Duodenal mucosa (tissue), 2 donors: ENCODE results near the gene TMEM161A.
"Not testable (repeated sequence)": the region's sequence is repeated elsewhere in the genome, so short reads cannot be mapped to it uniquely, and the experiment has no call there.

Experiments used
- H3K27ac ChIP-seq: one replicate; pipeline ENCODE4 v1.7.0; 2013; ENCODE audit warnings: low read depth, low read length
- H3K27me3 ChIP-seq, 2 donors: one replicate each; pipeline ENCODE4 v1.7.0; 2013; ENCODE audit warnings: low read length in 2 of 2, control low read depth in 1 of 2; ENCODE audit not compliant: insufficient read depth in 2 of 2, control insufficient read depth in 1 of 2
- H3K36me3 ChIP-seq, 2 donors: one replicate each; pipeline ENCODE4 v1.7.0; 2013; ENCODE audit warnings: low read length in 2 of 2, control low read depth in 1 of 2; ENCODE audit not compliant: insufficient read depth in 2 of 2, control insufficient read depth in 1 of 2
- H3K4me1 ChIP-seq, 2 donors: one replicate each; pipeline ENCODE4 v1.7.0; 2013; ENCODE audit warnings: low read length in 2 of 2, control low read depth in 1 of 2; ENCODE audit not compliant: insufficient read depth in 2 of 2, control insufficient read depth in 1 of 2
- H3K4me3 ChIP-seq, 2 donors: one replicate each; pipeline ENCODE4 v1.7.0; 2013; ENCODE audit warnings: low read length in 2 of 2, low read depth in 1 of 2
- H3K9ac ChIP-seq, 2 donors: one replicate each; pipeline ENCODE4 v1.7.0; 2013; ENCODE audit warnings: low read length in 2 of 2, low read depth in 1 of 2
- H3K9me3 ChIP-seq, 2 donors: one replicate each; pipeline ENCODE4 v1.7.0; 2013; ENCODE audit warnings: low read length in 2 of 2, control low read depth in 1 of 2; ENCODE audit not compliant: control insufficient read depth in 1 of 2

TMEM161A gene

DNA sequence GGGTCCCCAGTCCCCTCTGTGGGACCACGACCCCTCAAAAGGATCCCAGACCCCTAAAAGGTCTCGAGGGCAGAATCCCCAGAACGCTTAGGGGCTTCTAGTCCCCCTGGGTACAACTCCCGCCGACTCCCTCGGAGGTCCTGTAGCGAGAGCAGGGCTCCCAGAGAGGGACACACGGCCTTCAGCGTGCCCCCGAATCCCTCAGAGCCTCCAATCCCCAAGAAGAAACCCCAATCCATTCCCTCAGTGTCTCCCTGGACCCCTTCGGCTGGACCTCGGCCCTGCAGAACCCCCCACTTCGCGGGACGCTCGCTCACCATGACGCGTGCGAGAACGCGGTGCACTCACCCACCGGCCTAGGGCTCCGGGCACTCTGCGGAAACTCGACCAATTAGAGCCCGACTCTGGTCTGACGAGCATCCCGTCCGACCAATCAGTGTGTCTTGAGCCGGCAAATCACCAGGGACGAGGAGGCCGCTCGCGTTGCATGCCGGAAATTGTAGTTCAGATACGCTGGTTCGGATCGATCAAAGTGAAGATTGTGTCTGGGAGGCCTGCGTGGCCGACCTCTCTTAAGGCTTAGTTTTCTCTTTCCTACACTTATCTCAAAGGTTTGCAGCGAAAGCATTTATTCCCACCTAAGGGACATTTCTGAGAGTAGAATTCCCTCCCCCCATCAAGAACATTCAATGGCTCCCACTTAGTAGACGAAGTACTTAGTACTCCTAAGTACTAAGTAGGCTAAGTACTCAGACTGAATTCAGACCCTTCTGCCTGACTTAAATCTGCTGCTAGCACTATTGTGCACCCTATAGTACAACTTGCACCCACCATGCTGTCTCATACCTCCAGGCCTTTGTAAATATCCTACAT lies at the start of gene TMEM161A:
TMEM161A (minus strand) TSS at position 370 of the 873 bp plus-strand sequence; CDS start at position 320, 50 bp downstream.
- H3K4me1 ChIP-seq = peaks cover 10 to 12% of the 10 kb centered on the region in 2 donors

DNA sequence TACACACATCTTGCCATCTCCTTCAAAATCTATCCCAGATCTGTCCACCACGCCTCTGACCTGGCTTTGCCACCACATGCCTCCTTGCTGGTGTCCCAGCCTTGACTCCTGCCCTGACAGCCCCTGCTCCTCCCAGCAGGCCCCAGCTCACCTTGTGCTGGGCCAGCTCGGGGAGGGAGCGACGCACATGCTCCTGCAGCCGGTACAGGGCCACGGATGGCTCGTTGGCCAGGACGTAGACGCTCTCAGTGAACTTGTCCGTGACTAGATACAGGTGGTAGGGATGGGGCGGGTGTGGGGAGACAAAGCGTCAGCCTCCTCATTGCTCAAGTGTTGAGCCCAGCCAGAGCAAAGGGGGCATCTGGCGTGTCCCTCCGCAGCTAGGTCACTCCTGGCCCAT lies 48.5 kb upstream of the TMEM161A start:
- peaks cover 0 to 2% of the 10 kb centered on the region in 2 donors for H3K9me3 ChIP-seq
- H3K36me3 ChIP-seq = peaks cover 16 to 29% of the 10 kb centered on the region in 2 donors
- H3K4me1 ChIP-seq = peaks cover 0 to 19% of the 10 kb centered on the region in 2 donors
- H3K27ac ChIP-seq = no peak overlapping the region
- no peak overlapping the region for H3K9ac ChIP-seq
- H3K4me3 ChIP-seq = no peak overlapping the region
- no peaks in the 10 kb centered on the region for H3K27me3 ChIP-seq

More for the DNA sequence above, at the start of gene TMEM161A:
- H3K4me3 ChIP-seq = peak within 1 kb of the TSS; percentile 93 to 97
- no peaks in the 10 kb centered on the region for H3K27me3 ChIP-seq
- H3K9ac ChIP-seq = peak within 1 kb of the TSS; percentile 98 to 99
- no peaks in the 10 kb centered on the region for H3K9me3 ChIP-seq
- H3K36me3 ChIP-seq = no peaks in the 10 kb centered on the region
- H3K27ac ChIP-seq = no peak within 1 kb of the TSS

DNA sequence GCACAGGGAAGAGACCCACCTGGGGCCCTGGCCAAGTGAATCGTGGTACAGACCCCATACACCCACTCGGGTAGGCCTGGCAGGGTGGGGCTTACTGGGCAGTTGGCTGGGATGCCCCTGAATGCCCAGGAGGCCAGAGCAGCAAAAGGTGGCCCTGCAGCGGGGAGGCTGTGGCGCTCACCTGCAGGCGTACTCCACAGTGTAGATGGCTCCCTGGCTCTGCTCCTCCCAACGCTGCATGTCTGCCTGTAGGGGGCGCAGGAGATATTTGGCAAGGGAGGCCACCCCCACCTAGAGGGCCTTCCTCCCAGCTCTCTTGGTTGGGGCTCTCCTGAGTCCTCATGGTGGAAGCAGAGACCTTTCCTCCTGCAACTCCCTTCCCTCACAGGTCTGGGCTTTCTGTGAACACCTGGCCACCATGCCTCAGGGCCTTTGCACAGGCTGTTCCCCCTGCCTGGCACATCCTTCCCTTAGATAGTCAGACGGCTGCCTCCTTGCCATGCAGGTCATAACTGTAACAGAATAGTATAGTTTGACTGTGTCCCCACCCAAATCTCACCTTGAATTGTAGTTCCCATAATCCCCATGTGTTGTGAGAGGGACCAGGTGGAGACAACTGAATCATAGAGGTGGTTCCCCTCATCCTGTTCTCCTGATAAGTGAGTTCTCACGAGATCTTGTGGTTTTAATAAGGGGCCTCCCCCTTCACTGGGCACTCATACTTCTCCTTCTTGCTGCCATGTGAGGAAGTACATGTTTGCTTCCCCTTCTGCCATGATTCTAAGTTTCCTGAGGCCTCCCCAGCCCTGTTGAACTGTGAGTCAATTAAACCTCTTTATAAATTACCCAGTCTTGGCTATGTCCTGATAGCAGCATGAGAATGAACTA lies 47.8 kb upstream of the TMEM161A start:
- no peaks in the 10 kb centered on the region for H3K27me3 ChIP-seq
- H3K9me3 ChIP-seq = peaks cover 0 to 2% of the 10 kb centered on the region in 2 donors
- H3K27ac ChIP-seq = no peak overlapping the region
- H3K4me1 ChIP-seq = peaks cover 0 to 15% of the 10 kb centered on the region in 2 donors
- no peak overlapping the region for H3K9ac ChIP-seq
- H3K4me3 ChIP-seq = no peak overlapping the region
- H3K36me3 ChIP-seq = peaks cover 16 to 36% of the 10 kb centered on the region in 2 donors

DNA sequence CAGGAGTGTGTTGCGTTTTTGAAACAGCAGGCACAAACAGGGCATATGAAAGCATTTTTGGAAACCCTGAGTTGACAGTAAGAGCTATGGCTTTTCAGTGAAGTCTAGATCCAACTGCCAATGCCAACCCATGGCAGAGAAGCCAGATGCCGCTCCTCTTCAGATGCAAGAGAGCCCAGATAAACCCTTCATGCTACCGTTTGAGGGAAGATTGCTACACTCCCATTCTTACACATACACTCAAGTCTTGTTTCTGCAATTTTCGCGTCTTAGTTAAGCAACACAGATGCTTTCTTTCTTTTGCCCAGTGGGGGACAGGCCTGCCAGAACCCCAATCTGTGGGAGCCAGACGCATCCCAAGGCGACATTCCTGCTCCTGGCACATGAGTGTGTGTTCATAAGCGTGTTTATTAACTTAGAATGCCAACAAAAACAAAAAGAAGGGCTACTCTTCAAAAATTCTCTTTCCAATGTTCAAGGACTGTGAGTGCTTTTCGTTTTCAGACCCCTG lies 43.3 kb upstream of the TMEM161A start:
- H3K4me3 ChIP-seq = no peak overlapping the region
- H3K4me1 ChIP-seq = no peaks in the 10 kb centered on the region
- H3K9me3 ChIP-seq = no peaks in the 10 kb centered on the region
- peaks cover 20 to 60% of the 10 kb centered on the region in 2 donors for H3K36me3 ChIP-seq
- H3K27me3 ChIP-seq = no peaks in the 10 kb centered on the region
- no peak overlapping the region for H3K27ac ChIP-seq
- no peak overlapping the region for H3K9ac ChIP-seq

DNA sequence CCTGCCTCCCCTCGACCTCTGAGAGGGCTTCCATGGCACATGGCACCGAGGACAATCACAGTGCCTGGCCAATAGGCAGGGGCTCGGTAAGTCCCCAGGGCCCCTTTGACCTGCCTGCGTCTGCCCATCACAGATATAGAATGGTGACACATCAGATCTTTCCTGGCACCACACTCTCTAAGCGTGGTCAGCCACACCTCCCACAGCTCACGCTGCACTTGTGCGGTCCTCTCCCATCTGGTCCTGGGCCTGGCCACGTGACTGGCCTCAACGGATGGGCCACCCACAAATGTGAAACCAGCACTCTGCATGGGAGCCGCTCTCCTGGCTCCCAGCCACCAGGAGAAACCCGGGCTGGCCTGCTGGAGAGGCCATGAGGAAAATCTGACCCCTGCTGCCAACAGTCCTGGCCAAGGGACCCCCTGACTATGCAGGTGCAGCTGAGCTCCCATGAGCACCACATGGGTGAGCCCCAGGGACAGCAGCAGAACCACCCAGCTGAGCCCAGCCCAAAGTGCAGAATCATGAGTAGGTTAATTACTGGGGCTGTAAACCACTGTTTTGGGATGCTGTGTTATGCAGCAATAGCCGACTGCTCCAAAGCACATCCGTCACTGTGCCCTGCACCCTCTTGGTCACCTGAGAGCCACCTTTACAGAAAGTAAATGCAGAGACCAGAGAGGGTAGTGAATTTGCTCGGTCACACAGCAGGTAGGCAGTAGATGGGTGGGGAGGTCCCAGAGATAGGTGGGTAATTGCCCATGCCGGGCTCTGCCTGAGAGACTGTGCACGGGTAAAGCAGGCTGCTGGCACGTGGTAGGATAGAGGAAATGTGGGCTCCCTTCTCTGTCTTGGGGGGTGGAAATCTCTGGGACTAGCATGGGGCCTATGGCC lies 41.5 kb upstream of the TMEM161A start:
- no peaks in the 10 kb centered on the region for H3K27me3 ChIP-seq
- H3K36me3 ChIP-seq = peaks cover 15 to 52% of the 10 kb centered on the region in 2 donors
- H3K4me3 ChIP-seq = no peak overlapping the region
- no peaks in the 10 kb centered on the region for H3K4me1 ChIP-seq
- no peak overlapping the region for H3K9ac ChIP-seq
- H3K27ac ChIP-seq = no peak overlapping the region
- no peaks in the 10 kb centered on the region for H3K9me3 ChIP-seq

DNA sequence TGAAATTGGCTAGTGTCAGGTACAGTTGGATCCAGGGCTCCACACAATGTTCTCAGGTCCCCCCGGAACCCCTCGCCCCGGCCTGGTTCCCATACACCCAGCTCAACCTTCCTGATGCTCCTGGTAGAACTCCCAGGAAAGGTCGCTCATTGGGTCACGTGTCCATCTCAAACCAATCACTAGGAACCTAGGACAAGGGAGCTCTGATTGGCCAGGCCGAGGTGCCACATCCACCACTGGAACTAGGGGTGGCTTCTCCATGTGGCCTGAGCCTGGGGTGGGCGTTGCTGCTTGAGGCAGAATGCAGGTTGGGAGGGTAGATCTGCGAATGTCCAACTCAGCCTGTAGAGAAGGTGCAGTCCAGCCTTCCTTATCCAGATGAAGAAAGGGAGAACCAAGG lies 38.7 kb upstream of the TMEM161A start:
- no peak overlapping the region for H3K4me3 ChIP-seq
- H3K36me3 ChIP-seq = peaks cover 8 to 41% of the 10 kb centered on the region in 2 donors

DNA sequence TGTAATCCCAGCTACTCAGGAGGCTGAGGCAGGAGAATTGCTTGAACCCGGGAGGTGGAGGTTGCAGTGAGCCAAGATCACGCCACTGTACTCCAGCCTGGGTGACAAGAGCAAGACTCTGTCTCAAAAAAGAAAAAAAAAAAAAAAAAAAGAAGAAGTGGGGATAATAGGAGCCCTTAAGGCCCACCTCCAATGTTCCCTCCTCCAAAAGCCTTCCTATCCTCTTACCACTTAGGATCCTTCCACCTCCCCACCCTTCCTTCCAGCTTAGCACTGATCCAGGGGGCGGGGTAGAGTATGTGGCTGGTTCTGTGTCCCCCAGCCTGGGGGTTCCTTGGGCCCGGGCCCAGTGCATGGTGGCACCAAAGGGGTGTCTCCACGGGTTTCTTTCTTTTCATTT lies 35.0 kb upstream of the TMEM161A start:
- H3K27ac ChIP-seq, H3K4me1 ChIP-seq, H3K4me3 ChIP-seq, H3K9ac ChIP-seq, H3K27me3 ChIP-seq, H3K9me3 ChIP-seq: not testable (repeated sequence)
- peaks cover 0 to 13% of the 10 kb centered on the region in 2 donors for H3K36me3 ChIP-seq

More for the DNA sequence above, 38.7 kb upstream of the TMEM161A start:
- H3K27me3 ChIP-seq = no peaks in the 10 kb centered on the region
- no peak overlapping the region for H3K27ac ChIP-seq
- no peaks in the 10 kb centered on the region for H3K4me1 ChIP-seq
- no peak overlapping the region for H3K9ac ChIP-seq
- no peaks in the 10 kb centered on the region for H3K9me3 ChIP-seq

DNA sequence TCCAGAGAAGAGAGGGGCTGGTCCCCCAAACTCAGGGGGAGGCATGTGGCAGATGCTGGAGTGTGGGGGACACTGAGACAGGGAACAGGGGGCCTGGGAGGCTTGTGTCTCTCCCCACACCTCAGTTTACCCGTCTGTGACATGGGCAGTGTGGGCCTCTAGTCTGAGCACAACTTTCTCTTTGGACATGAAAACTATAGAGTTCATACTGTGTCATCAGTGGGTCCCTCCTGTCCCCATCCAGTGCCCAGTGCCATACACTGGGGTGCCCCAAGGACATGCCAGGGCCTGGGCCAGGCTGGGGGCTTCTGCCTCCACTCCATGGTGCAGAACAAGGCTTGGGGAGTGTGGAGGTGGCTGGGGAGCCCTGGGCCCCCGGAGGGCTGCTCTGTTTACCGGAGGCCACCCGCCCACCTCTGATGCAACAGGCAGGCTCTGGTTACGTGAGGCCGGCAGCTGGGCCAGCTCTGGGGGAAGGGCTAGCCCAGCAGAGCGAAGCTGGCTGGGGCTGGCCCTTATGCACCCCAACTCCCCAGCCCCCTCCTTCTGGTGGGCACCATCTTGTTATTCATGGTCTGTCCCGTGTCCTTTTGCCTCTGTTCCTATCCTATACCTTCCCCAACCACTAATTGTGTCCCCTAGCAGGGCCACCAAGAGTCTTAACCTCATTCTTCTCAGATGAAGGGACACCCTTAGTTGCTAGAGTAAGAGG lies 33.7 kb upstream of the TMEM161A start:
- Histone ChIP-seq H3K9ac (no peak overlapping the region), H3K4me3 (no peak overlapping the region), H3K27me3 (no peaks in the 10 kb centered on the region), H3K36me3 (peaks cover 0 to 6% of the 10 kb centered on the region in 2 donors), H3K4me1 (peaks cover 4 to 8% of the 10 kb centered on the region in 2 donors), H3K9me3 (no peaks in the 10 kb centered on the region), H3K27ac (no peak overlapping the region)
